ENCODE measurements around the gene GAS2L2. TPM values are rescaled to one million over a fixed set of nuclear protein-coding genes. Genes with fewer than 3 reads are reported as not detected.

GAS2L2 gene
- total RNA-seq, 2 donors from 2014 or later, result 0.09 TPM; not detected in 1

GRCh38 chr17:35727635-35728034 is 25.4 kb downstream of the GAS2L2 start:
- peak; percentile 27 for TF ChIP-seq CTCF (conservative IDR thresholded peaks at IDR 0.05)
- peaks cover 27% of the 10 kb centered on the region for H3K36me3 Mint-ChIP-seq (ENCODE audit: low read depth)
- H3K27ac Mint-ChIP-seq, result no peak overlapping the region
- peaks cover 45% of the 10 kb centered on the region for H3K36me3 ChIP-seq (ENCODE audit: control insufficient read depth, insufficient read depth, low read length)
- no peak overlapping the region for H3K4me3 Mint-ChIP-seq
- H3K9me3 ChIP-seq (ENCODE audit: control insufficient read depth, low read length), result no peaks in the 10 kb centered on the region
- H3K4me1 ChIP-seq (ENCODE audit: control insufficient read depth, insufficient read depth, low read length), result peaks cover 34% of the 10 kb centered on the region
- H3K27ac ChIP-seq (ENCODE audit: low read depth, low read length), result no peak overlapping the region
- H3K9me3 Mint-ChIP-seq, result no peaks in the 10 kb centered on the region
- no peak overlapping the region for H3K4me3 ChIP-seq (ENCODE audit: low read length)
- H3K27me3 ChIP-seq (ENCODE audit: control insufficient read depth, insufficient read depth, low read length, poor library complexity, severe bottlenecking), result no peaks in the 10 kb centered on the region
- H3K4me1 Mint-ChIP-seq, result peaks cover 57% of the 10 kb centered on the region
- 92 to 94% methylated on average over 5 of the region's 5 CpGs for WGBS, 2 experiments (ENCODE audit: insufficient coverage in 1 of 2, insufficient read length in 1 of 2)
- DNase-seq, result peak; percentile 52
- H3K9ac ChIP-seq (ENCODE audit: extremely low read depth, low read length, poor library complexity, severe bottlenecking), result no peak overlapping the region
- H3K27me3 Mint-ChIP-seq (ENCODE audit: insufficient read depth), result peaks cover 4% of the 10 kb centered on the region

- Histone ChIP-seq H3K27ac (ENCODE audit: low read depth, low read length) (peak overlapping the region; percentile 21), H3K9ac (ENCODE audit: extremely low read depth, low read length, poor library complexity, severe bottlenecking) (no peak overlapping the region), H3K36me3 (ENCODE audit: control insufficient read depth, insufficient read depth, low read length) (peaks cover 46% of the 10 kb centered on the region), H3K9me3 (ENCODE audit: control insufficient read depth, low read length) (no peaks in the 10 kb centered on the region), H3K4me3 (ENCODE audit: low read length) (no peak overlapping the region), H3K27me3 (ENCODE audit: control insufficient read depth, insufficient read depth, low read length, poor library complexity, severe bottlenecking) (no peaks in the 10 kb centered on the region), H3K4me1 (ENCODE audit: control insufficient read depth, insufficient read depth, low read length) (peaks cover 34% of the 10 kb centered on the region)
- no peak overlapping the region for H3K27ac Mint-ChIP-seq
- H3K4me1 Mint-ChIP-seq, result peaks cover 57% of the 10 kb centered on the region
- no peaks in the 10 kb centered on the region for H3K9me3 Mint-ChIP-seq
- no peak for DNase-seq
- 83 to 88% methylated on average over 4 to 5 of the region's 5 CpGs for WGBS, 2 experiments (ENCODE audit: insufficient coverage in 1 of 2, insufficient read length in 1 of 2)
- peaks cover 27% of the 10 kb centered on the region for H3K36me3 Mint-ChIP-seq (ENCODE audit: low read depth)
- no peak for TF ChIP-seq CTCF (conservative IDR thresholded peaks at IDR 0.05)
- H3K27me3 Mint-ChIP-seq (ENCODE audit: insufficient read depth), result no peaks in the 10 kb centered on the region
- no peak overlapping the region for H3K4me3 Mint-ChIP-seq
Observed at GRCh38 chr17:35726953-35727460, 26.0 kb downstream of the GAS2L2 start.

- no peaks in the 10 kb centered on the region for H3K9me3 Mint-ChIP-seq
- H3K27ac Mint-ChIP-seq, result no peak overlapping the region
- H3K27me3 Mint-ChIP-seq (ENCODE audit: insufficient read depth), result no peaks in the 10 kb centered on the region
- peaks cover 57% of the 10 kb centered on the region for H3K4me1 Mint-ChIP-seq
- peaks cover 34% of the 10 kb centered on the region for H3K4me1 ChIP-seq (ENCODE audit: control insufficient read depth, insufficient read depth, low read length)
- H3K4me3 ChIP-seq (ENCODE audit: low read length), result no peak overlapping the region
- DNase-seq, result peak; percentile 81
- H3K27ac ChIP-seq (ENCODE audit: low read depth, low read length), result peak overlapping the region; percentile 21
- no peak overlapping the region for H3K4me3 Mint-ChIP-seq
- TF ChIP-seq CTCF (conservative IDR thresholded peaks at IDR 0.05), result no peak
- WGBS, 2 experiments (ENCODE audit: insufficient coverage in 1 of 2, insufficient read length in 1 of 2), result 71% methylated on average over 4 of the region's 6 CpGs; no CpG with 5 or more reads in 1 of the 2 experiments
- H3K9ac ChIP-seq (ENCODE audit: extremely low read depth, low read length, poor library complexity, severe bottlenecking), result no peak overlapping the region
- no peaks in the 10 kb centered on the region for H3K9me3 ChIP-seq (ENCODE audit: control insufficient read depth, low read length)
- peaks cover 30% of the 10 kb centered on the region for H3K36me3 Mint-ChIP-seq (ENCODE audit: low read depth)
- peaks cover 53% of the 10 kb centered on the region for H3K36me3 ChIP-seq (ENCODE audit: control insufficient read depth, insufficient read depth, low read length)
- no peaks in the 10 kb centered on the region for H3K27me3 ChIP-seq (ENCODE audit: control insufficient read depth, insufficient read depth, low read length, poor library complexity, severe bottlenecking)
Observed at GRCh38 chr17:35726127-35726952, 26.7 kb downstream of the GAS2L2 start.
